DND-41 (cell line): Measurements from ENCODE around the gene DDIT3.
A peak's percentile ranks its signal among the peaks of the same experiment; 100 is the strongest.

ENCODE experiments used
- ATAC-seq: fragments of 200-7000 bp; cut with Tn5 transposase; 3 replicates; pipeline ENCODE4 v1.9.1; 2021; ENCODE audit warnings: low read depth; ENCODE audit not compliant: insufficient read depth
- DNase-seq: peaks from one replicate; pipeline ENCODE4 v3.0.0-alpha.2; 2020
- H2AFZ ChIP-seq: 2 replicates; pipeline ENCODE4 v1.6.0; 2012; ENCODE audit warnings: low read depth, low read length
- H3K27ac ChIP-seq: 2 replicates; pipeline ENCODE4 v1.5.1; 2012; ENCODE audit warnings: low read length, inconsistent platforms
- H3K27me3 ChIP-seq: fragments of 200-600 bp; sonication (generic); 2 replicates; pipeline ENCODE4 v1.6.0; 2012; ENCODE audit warnings: low read length, mild to moderate bottlenecking, inconsistent platforms; ENCODE audit not compliant: insufficient read depth, poor library complexity
- H3K36me3 ChIP-seq: 2 replicates; pipeline ENCODE4 v1.5.1; 2012; ENCODE audit warnings: low read length, inconsistent platforms; ENCODE audit not compliant: insufficient read depth
- H3K4me1 ChIP-seq: 2 replicates; pipeline ENCODE4 v1.5.1; 2012; ENCODE audit warnings: mild to moderate bottlenecking, low read length; ENCODE audit not compliant: insufficient read depth
- H3K4me2 ChIP-seq: 2 replicates; pipeline ENCODE4 v1.6.0; 2012; ENCODE audit warnings: mild to moderate bottlenecking, moderate library complexity, low read length, inconsistent platforms; ENCODE audit not compliant: insufficient read depth
- H3K4me3 ChIP-seq, 2 experiments: fragments of 200-600 bp in 1 of 2; shearing (Covaris generic) in 1 of 2; 2 replicates each; pipeline ENCODE4 v1.5.1; 2012 to 2016; ENCODE audit warnings: inconsistent platforms in 2 of 2, low read length in 2 of 2, mild to moderate bottlenecking in 2 of 2, low read depth in 1 of 2, moderate library complexity in 1 of 2
- H3K79me2 ChIP-seq: 2 replicates; pipeline ENCODE4 v1.6.0; 2012; ENCODE audit warnings: low read length, inconsistent platforms; ENCODE audit not compliant: insufficient read depth
- H3K9ac ChIP-seq: 2 replicates; pipeline ENCODE4 v1.6.0; 2012; ENCODE audit warnings: low read depth, mild to moderate bottlenecking, inconsistent platforms, low read length, moderate library complexity
- H3K9me3 ChIP-seq: 2 replicates; pipeline ENCODE4 v1.5.1; 2012; ENCODE audit warnings: low read length, moderate library complexity, mild to moderate bottlenecking, inconsistent platforms; ENCODE audit not compliant: insufficient read depth, severe bottlenecking
- H4K20me1 ChIP-seq: 2 replicates; pipeline ENCODE4 v1.6.0; 2012; ENCODE audit warnings: low read length; ENCODE audit not compliant: insufficient read depth
- EZH2 ChIP-seq: IDR thresholded peaks from 3 replicates; pipeline ENCODE4 v1.6.1; 2012; ENCODE audit warnings: borderline replicate concordance, low read depth, mild to moderate bottlenecking, moderate library complexity, low read length, inconsistent platforms; ENCODE audit not compliant: severe bottlenecking
- TF ChIP-seq, protein P1 (sequence below): IDR thresholded peaks from 2 replicates; pipeline ENCODE4 v1.5.1; 2012; ENCODE audit warnings: borderline replicate concordance, low read length, moderate library complexity, mild to moderate bottlenecking; ENCODE audit not compliant: poor library complexity, severe bottlenecking; ENCODE audit errors: extremely low read depth

DDIT3 gene

DNA sequence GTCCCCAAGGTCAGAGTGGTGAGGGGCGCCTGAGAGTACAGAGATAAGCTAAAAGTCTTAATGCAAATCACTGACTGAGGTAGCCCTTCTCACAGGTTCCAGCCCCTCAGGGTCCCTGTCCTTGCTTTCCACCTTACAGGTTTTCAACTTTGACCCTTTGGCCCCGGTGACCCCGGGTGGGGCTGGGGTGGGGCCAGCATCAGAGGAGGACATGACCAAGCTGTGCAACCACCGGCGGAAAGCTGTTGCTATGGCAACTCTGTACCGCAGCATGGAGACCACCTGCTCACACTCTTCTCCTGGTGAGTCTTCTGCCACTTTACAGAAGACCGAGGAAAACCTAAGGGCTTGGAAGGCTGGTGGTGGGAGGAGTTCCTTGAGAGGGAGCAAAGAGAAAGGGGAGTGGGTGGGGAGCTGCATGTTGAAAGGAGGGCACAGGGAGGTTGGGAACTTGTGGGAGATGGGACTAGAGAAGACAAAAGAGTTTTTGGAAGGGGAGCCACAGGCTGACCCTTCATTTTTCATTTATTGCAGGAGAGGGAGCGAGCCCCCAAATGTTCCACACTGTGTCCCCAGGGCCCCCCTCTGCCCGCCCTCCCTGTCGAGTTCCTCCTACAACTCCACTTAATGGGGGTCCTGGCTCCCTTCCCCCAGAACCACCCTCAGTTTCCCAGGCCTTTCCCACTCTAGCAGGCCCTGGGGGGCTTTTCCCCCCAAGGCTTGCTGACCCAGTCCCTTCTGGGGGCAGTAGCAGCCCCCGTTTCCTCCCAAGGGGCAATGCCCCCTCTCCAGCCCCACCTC lies 4.7 kb upstream of the DDIT3 start:
- Histone ChIP-seq H3K4me1 (peaks cover 54% of the 10 kb centered on the region), H3K4me2 (peak overlapping the region; percentile 72), H3K9ac (peak overlapping the region; percentile 60), H3K27me3 (no peaks in the 10 kb centered on the region), H2AFZ (no peak overlapping the region), H3K36me3 (peaks cover 67% of the 10 kb centered on the region), H4K20me1 (peaks cover 31% of the 10 kb centered on the region), H3K27ac (peak overlapping the region; percentile 92), H3K9me3 (no peaks in the 10 kb centered on the region), H3K79me2 (peaks cover 53% of the 10 kb centered on the region), H3K4me3 (peak overlapping the region in 1 of 2 experiments; percentile 86; a peak in 3 of 4 replicates)
- DNase-seq (no peak), ATAC-seq (no peak)
- TF ChIP-seq, protein P1, sequence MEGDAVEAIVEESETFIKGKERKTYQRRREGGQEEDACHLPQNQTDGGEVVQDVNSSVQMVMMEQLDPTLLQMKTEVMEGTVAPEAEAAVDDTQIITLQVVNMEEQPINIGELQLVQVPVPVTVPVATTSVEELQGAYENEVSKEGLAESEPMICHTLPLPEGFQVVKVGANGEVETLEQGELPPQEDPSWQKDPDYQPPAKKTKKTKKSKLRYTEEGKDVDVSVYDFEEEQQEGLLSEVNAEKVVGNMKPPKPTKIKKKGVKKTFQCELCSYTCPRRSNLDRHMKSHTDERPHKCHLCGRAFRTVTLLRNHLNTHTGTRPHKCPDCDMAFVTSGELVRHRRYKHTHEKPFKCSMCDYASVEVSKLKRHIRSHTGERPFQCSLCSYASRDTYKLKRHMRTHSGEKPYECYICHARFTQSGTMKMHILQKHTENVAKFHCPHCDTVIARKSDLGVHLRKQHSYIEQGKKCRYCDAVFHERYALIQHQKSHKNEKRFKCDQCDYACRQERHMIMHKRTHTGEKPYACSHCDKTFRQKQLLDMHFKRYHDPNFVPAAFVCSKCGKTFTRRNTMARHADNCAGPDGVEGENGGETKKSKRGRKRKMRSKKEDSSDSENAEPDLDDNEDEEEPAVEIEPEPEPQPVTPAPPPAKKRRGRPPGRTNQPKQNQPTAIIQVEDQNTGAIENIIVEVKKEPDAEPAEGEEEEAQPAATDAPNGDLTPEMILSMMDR, result no peak
- no peak for TF ChIP-seq EZH2

DNA sequence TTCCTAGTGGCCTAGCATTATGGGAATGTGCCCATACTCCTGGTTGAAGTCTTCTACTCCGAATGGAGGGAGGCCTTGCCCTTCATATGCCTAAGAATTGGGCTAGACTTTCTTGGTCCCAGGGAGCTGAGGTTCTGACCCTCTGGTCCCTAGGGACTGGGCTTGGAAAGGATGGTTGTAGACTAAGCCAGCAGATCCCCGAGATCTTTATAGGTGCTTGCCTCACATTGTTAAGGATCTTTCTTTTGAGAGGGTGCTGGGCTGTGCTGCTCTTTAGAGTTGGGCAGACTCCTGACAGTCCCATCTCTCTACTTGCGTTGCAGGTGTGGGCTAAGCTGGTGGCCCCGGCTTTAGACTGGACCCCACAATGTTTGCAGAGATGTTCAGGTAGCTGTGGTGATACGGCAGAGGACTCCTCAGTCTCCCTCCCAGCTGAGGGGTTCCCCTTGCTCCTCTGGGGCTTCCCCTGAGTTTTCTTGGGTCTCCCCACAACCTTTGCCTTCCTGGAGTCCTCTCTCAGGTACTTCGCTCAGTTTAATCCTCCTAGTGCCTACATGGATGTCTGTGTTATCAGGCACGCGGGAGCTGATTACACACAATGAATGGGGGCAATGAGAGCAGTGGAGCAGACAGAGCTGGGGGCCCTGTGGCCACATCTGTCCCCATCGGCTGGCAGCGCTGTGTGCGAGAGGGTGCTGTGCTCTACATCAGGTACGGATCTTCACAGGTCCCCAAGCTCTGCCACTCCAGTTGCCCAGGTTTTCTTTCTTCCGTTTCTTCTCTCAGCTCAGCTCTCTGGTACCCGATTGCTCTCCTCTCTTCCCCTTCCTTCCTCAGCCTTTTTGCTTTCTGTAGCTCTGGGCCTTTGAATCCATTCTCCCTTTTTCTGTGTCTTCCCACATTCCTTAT lies 3.6 kb upstream of the DDIT3 start:
- peaks cover 40% of the 10 kb centered on the region for H4K20me1 ChIP-seq
- no peak for DNase-seq
- H2AFZ ChIP-seq, result no peak overlapping the region
- no peak for ATAC-seq
- peak overlapping the region; percentile 92 for H3K27ac ChIP-seq
- H3K4me3 ChIP-seq, result peak overlapping the region; percentile 85 to 86
- H3K27me3 ChIP-seq, result no peaks in the 10 kb centered on the region
- H3K4me1 ChIP-seq, result peaks cover 59% of the 10 kb centered on the region
- no peaks in the 10 kb centered on the region for H3K9me3 ChIP-seq
- TF ChIP-seq, protein P1, result no peak
- TF ChIP-seq EZH2, result no peak
- H3K4me2 ChIP-seq, result peak overlapping the region; percentile 72
- peaks cover 62% of the 10 kb centered on the region for H3K79me2 ChIP-seq
- H3K9ac ChIP-seq, result peak overlapping the region; percentile 60
- H3K36me3 ChIP-seq, result peaks cover 67% of the 10 kb centered on the region

DNA sequence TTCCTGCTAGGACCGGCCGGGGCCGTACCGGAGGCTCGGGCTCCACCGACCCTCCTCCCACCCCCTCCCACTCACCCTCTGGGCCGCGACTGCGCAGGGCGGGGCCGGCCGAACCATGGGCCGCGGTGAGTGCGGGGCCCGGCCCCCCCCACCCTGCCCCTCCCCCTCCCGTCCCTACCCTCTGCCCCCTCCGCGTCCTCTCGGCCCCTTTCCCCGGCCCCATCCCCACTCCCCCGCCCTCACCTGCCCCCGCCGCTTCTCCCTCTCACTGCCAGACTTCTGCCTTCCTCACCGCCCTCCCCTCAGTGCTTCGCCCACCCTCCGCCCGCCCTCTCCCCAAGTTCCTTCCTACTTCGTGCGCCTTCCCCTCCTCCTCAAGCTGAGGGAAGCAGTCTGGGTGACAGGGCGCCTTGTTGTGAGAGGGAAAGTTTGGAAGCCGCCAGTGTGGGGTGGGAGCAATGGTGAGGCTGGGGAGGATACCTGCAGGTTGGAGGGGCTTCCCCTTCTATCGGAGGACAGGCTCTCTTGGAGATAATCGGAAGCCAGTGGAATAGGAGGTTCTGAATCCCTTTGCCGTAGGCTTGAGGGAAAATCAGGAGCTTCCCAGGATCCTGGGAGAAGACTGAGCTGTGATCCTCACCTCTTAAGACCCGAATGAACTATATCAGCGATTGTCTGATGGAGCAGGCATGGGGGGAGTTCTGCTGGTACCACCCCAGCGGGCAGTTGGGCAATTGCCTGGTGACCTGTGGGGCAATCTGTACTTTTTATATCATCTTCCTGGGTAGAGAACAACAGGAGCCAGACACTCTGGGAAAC lies 2.8 kb upstream of the DDIT3 start:
- H3K79me2 ChIP-seq, result peaks cover 67% of the 10 kb centered on the region
- H2AFZ ChIP-seq, result peak overlapping the region; percentile 66
- H3K9me3 ChIP-seq, result no peaks in the 10 kb centered on the region
- H3K36me3 ChIP-seq, result peaks cover 67% of the 10 kb centered on the region
- H3K4me1 ChIP-seq, result peaks cover 68% of the 10 kb centered on the region
- DNase-seq (peak; percentile 86), ATAC-seq (peak; percentile 33)
- no peaks in the 10 kb centered on the region for H3K27me3 ChIP-seq
- peaks cover 45% of the 10 kb centered on the region for H4K20me1 ChIP-seq
- no peak for TF ChIP-seq EZH2
- TF ChIP-seq, protein P1, result no peak
- peak overlapping the region; percentile 85 to 86 for H3K4me3 ChIP-seq
- peak overlapping the region; percentile 92 for H3K27ac ChIP-seq
- peak overlapping the region; percentile 60 for H3K9ac ChIP-seq
- peak overlapping the region; percentile 72 for H3K4me2 ChIP-seq
